ENCODE results near the gene PPP1R3A.
"Not testable (repeated sequence)": the region's sequence is repeated elsewhere in the genome, so short reads cannot be mapped to it uniquely, and the experiment has no call there.

DNA sequence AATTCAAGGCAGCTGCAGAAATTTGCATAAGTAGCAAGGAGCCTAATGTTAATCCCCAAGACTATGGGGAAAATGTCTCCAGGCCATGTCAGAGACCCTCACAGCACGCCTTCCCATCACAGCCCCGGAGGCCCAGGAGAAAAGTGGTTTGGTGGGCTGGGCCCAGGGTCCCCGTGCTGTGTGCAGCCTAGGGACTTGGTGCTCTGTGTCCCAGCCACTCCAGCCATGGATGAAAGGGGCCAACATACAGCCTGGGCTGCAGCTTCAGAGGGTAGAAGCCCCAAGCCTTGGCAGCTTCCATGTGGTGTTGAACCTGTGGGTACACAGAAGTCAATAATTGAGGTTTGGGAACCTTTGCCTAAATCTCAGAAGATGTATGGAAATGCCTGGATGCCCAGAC lies 10.6 kb upstream of the PPP1R3A start:
- not testable (repeated sequence) for TF ChIP-seq POLR2A, EP300, POLR2AphosphoS5 (IDR thresholded peaks at IDR 0.05)
- TF ChIP-seq, protein P1, sequence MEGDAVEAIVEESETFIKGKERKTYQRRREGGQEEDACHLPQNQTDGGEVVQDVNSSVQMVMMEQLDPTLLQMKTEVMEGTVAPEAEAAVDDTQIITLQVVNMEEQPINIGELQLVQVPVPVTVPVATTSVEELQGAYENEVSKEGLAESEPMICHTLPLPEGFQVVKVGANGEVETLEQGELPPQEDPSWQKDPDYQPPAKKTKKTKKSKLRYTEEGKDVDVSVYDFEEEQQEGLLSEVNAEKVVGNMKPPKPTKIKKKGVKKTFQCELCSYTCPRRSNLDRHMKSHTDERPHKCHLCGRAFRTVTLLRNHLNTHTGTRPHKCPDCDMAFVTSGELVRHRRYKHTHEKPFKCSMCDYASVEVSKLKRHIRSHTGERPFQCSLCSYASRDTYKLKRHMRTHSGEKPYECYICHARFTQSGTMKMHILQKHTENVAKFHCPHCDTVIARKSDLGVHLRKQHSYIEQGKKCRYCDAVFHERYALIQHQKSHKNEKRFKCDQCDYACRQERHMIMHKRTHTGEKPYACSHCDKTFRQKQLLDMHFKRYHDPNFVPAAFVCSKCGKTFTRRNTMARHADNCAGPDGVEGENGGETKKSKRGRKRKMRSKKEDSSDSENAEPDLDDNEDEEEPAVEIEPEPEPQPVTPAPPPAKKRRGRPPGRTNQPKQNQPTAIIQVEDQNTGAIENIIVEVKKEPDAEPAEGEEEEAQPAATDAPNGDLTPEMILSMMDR (IDR thresholded peaks at IDR 0.05), result not testable (repeated sequence)

All from sigmoid colon (tissue), 4 donors.